Liver (tissue), 9 donors: ENCODE measurements around the gene MAP3K13. TPM values are rescaled to one million over a fixed set of nuclear protein-coding genes. Genes with fewer than 3 reads are reported as not detected.

Source experiments
- DNase-seq: peaks from one replicate; pipeline ENCODE4 v3.0.0-alpha.2; 2017; ENCODE audit warnings: low spot score
- H3K27ac ChIP-seq, 2 donors: one replicate each; pipeline ENCODE4 v1.7.0; 2013; ENCODE audit warnings: inconsistent platforms in 2 of 2, low read length in 2 of 2, control low read depth in 1 of 2, low read depth in 1 of 2, mild to moderate bottlenecking in 1 of 2
- H3K27me3 ChIP-seq, 4 donors: one replicate each; pipeline versions ENCODE4 v1.6.1 to v1.7.0; 2013; ENCODE audit warnings: low read length in 3 of 4, inconsistent platforms in 1 of 4, mild to moderate bottlenecking in 1 of 4, moderate library complexity in 1 of 4; ENCODE audit not compliant: control insufficient read depth in 4 of 4, insufficient read depth in 4 of 4
- H3K36me3 ChIP-seq, 4 donors: one replicate each; pipeline versions ENCODE4 v1.6.1 to v1.7.0; 2013; ENCODE audit warnings: low read length in 3 of 4, mild to moderate bottlenecking in 3 of 4, low read depth in 1 of 4, moderate library complexity in 1 of 4; ENCODE audit not compliant: control insufficient read depth in 4 of 4, insufficient read depth in 3 of 4
- H3K4me1 ChIP-seq, 4 donors: one replicate each; pipeline versions ENCODE4 v1.6.1 to v1.7.0; 2013; ENCODE audit warnings: low read length in 3 of 4, mild to moderate bottlenecking in 3 of 4, moderate library complexity in 1 of 4; ENCODE audit not compliant: control insufficient read depth in 4 of 4, insufficient read depth in 4 of 4
- H3K4me3 ChIP-seq, 3 donors: one replicate each; pipeline versions ENCODE4 v1.6.1 to v1.7.0; 2013; ENCODE audit warnings: low read length in 3 of 3, control low read depth in 1 of 3, low read depth in 1 of 3, mild to moderate bottlenecking in 1 of 3
- H3K9ac ChIP-seq, 2 donors: one replicate each; pipeline ENCODE4 v1.7.0; 2013; ENCODE audit warnings: low read length in 2 of 2, mild to moderate bottlenecking in 2 of 2, moderate library complexity in 2 of 2, control low read depth in 1 of 2, low read depth in 1 of 2
- H3K9me3 ChIP-seq, 4 donors: one replicate each; pipeline versions ENCODE4 v1.6.1 to v1.7.0; 2013; ENCODE audit warnings: low read length in 3 of 4; ENCODE audit not compliant: control insufficient read depth in 4 of 4
- ATF3 ChIP-seq: IDR thresholded peaks from 2 replicates; pipeline ENCODE4 v1.6.1; 2016; ENCODE audit warnings: antibody characterized with exemption
- EGR1 ChIP-seq, 2 donors: IDR thresholded peaks; 2 replicates each; pipeline ENCODE4 v1.6.1; 2016 to 2018; ENCODE audit warnings: antibody characterized with exemption in 2 of 2, low read depth in 2 of 2
- FOXA1 ChIP-seq: IDR thresholded peaks from 2 replicates; pipeline ENCODE4 v1.6.1; 2016; ENCODE audit warnings: antibody characterized with exemption
- FOXA2 ChIP-seq: IDR thresholded peaks from 2 replicates; pipeline ENCODE4 v1.6.1; 2016; ENCODE audit warnings: antibody characterized with exemption
- GABPA ChIP-seq, 2 donors: IDR thresholded peaks in 1 of 2; conservative IDR thresholded peaks in 1 of 2; 2 replicates each; pipeline ENCODE4 v1.6.1; 2016; ENCODE audit warnings: antibody characterized with exemption in 2 of 2, mild to moderate bottlenecking in 1 of 2, moderate library complexity in 1 of 2
- HNF4A ChIP-seq, 2 donors: conservative IDR thresholded peaks; 2 replicates each; pipeline ENCODE4 v1.6.1; 2016; ENCODE audit warnings: antibody characterized with exemption in 2 of 2, mild to moderate bottlenecking in 2 of 2
- HNF4G ChIP-seq: IDR thresholded peaks from 2 replicates; pipeline ENCODE4 v1.6.1; 2016; ENCODE audit warnings: antibody characterized with exemption
- JUND ChIP-seq, 2 donors: IDR thresholded peaks; 2 replicates each; pipeline ENCODE4 v1.6.1; 2016; ENCODE audit warnings: antibody characterized with exemption in 2 of 2
- NR2F2 ChIP-seq: IDR thresholded peaks from 2 replicates; pipeline ENCODE4 v1.6.1; 2016; ENCODE audit warnings: antibody characterized with exemption
- RAD21 ChIP-seq, 2 donors: IDR thresholded peaks; 2 replicates each; pipeline ENCODE4 v1.6.1; 2016; ENCODE audit warnings: antibody characterized with exemption in 2 of 2, mild to moderate bottlenecking in 2 of 2
- REST ChIP-seq: IDR thresholded peaks from 2 replicates; pipeline ENCODE4 v1.6.1; 2016; ENCODE audit warnings: antibody characterized with exemption, mild to moderate bottlenecking
- RXRA ChIP-seq, 2 donors: IDR thresholded peaks; 2 replicates each; pipeline ENCODE4 v1.6.1; 2017 to 2018; ENCODE audit warnings: antibody characterized with exemption in 2 of 2, mild to moderate bottlenecking in 1 of 2
- SP1 ChIP-seq: IDR thresholded peaks from 2 replicates; pipeline ENCODE4 v1.6.1; 2018; ENCODE audit warnings: antibody characterized with exemption, mild to moderate bottlenecking
- TAF1 ChIP-seq: conservative IDR thresholded peaks from 2 replicates; pipeline ENCODE4 v1.6.1; 2016; ENCODE audit warnings: antibody characterized with exemption, mild to moderate bottlenecking
- YY1 ChIP-seq: IDR thresholded peaks from 2 replicates; pipeline ENCODE4 v1.6.1; 2016; ENCODE audit warnings: antibody characterized with exemption, mild to moderate bottlenecking
- WGBS: extraction: QIAGEN DNeasy Blood & Tissue Kit; methylation state at CpG from one replicate; pipeline ENCODE4 v1.1.7; 2013; 5-methylcytosine and 5-hydroxymethylcytosine counted together
- polyA plus RNA-seq, 2 donors: library from polyadenylated mRNA; stranded (reverse) in 1 of 2; unstranded in 1 of 2; fragments of 200-250 nt in 1 of 2; fragments of >200 nt in 1 of 2; fragmentation: Nextera tagmentation in 1 of 2; extraction: Ambion mirVana in 1 of 2; gene quantifications; one replicate each; pipeline versions ENCODE4 v1.2.1 to v1.2.3, GENCODE V29; 2013 to 2015
- total RNA-seq, 2 donors: library from RNA; depleted of rRNA; stranded (reverse); fragments of >200 nt; gene quantifications; one replicate each; pipeline ENCODE4 v1.2.3, GENCODE V29; 2014
- TF ChIP-seq, protein P1 (sequence below): fragments of 150-350 bp; IDR thresholded peaks from 2 replicates; pipeline ENCODE4 v1.5.1; 2017; ENCODE audit warnings: improper control_type of control experiment, low read depth, low read length; ENCODE audit not compliant: missing input control
- TF ChIP-seq, protein P2 (sequence below): IDR thresholded peaks from 2 replicates; pipeline ENCODE4 v1.6.1; 2016; ENCODE audit warnings: antibody characterized with exemption
- TF ChIP-seq, protein P3 (sequence below): IDR thresholded peaks from 2 replicates; pipeline ENCODE4 v1.6.1; 2016; ENCODE audit warnings: antibody characterized with exemption
- donor health status: healthy.
- donor health status: healthy.
- donor health status: healthy.
- donor health status: healthy.
- donor health status: healthy.

MAP3K13 gene
- total and polyA plus RNA-seq, 4 donors = 11.3 to 38.1 (median 26.5) TPM

DNA sequence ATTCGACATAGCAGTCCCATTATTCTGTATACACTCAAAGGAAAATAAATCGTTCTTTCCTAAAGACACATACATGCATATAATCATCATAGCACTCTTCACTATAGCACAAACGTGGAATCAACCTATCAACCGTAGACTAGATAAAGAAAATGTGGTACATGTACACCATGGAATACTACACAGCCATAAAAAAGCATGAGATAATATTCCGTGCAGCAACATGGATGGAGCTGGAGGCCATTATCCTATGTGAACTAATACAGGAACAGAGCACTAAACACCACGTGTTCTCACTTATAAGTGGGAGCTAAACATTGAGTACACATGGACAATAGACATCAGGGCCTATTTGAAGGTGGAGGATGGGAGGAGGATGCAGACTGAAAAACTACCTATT is 12.1 kb upstream of the MAP3K13 start:
- H3K27ac ChIP-seq = no peak overlapping the region
- peaks cover 0 to 14% (median 2%) of the 10 kb centered on the region in 4 donors for H3K4me1 ChIP-seq
- WGBS = 93% methylated on average over 6 of the region's 6 CpGs
- DNase-seq = no peak
- TF ChIP-seq FOXA1 (no peak), NR2F2 (no peak), RXRA (IDR thresholded peaks at IDR 0.05) (no peak), FOXA2 (no peak), HNF4A (conservative IDR thresholded peaks at IDR 0.05) (no peak)
- H3K9me3 ChIP-seq = no peaks in the 10 kb centered on the region
- H3K36me3 ChIP-seq = no peaks in the 10 kb centered on the region
- H3K9ac ChIP-seq = no peak overlapping the region
- no peaks in the 10 kb centered on the region for H3K27me3 ChIP-seq
- H3K4me3 ChIP-seq = no peak overlapping the region

- H3K27ac ChIP-seq = no peak overlapping the region
- 92% methylated on average over 2 of the region's 2 CpGs for WGBS
Observed at GRCh38 chr3:185351396-185351795, 11.5 kb upstream of the MAP3K13 start.

More at GRCh38 chr3:185351396-185351795, 11.5 kb upstream of the MAP3K13 start:
- peaks cover 0 to 14% (median 2%) of the 10 kb centered on the region in 4 donors for H3K4me1 ChIP-seq
- H3K36me3 ChIP-seq = no peaks in the 10 kb centered on the region
- H3K9ac ChIP-seq = no peak overlapping the region
- no peaks in the 10 kb centered on the region for H3K27me3 ChIP-seq
- H3K4me3 ChIP-seq = no peak overlapping the region
- DNase-seq = no peak
- no peak for TF ChIP-seq RXRA (IDR thresholded peaks at IDR 0.05)
- no peak for TF ChIP-seq JUND (IDR thresholded peaks at IDR 0.05)
- TF ChIP-seq NR2F2 = no peak
- TF ChIP-seq EGR1 (IDR thresholded peaks at IDR 0.05; ENCODE audit: low read depth in 2 of 2) = no peak
- TF ChIP-seq RAD21 (IDR thresholded peaks at IDR 0.05) = no peak
- TF ChIP-seq ATF3 = no peak
- TF ChIP-seq FOXA2 = no peak
- no peak for TF ChIP-seq SP1
- no peak for TF ChIP-seq GABPA (IDR thresholded peaks at IDR 0.05 in 1 of 2, conservative IDR thresholded peaks at IDR 0.05 in 1 of 2)
- no peak for TF ChIP-seq REST
- TF ChIP-seq, protein P1, sequence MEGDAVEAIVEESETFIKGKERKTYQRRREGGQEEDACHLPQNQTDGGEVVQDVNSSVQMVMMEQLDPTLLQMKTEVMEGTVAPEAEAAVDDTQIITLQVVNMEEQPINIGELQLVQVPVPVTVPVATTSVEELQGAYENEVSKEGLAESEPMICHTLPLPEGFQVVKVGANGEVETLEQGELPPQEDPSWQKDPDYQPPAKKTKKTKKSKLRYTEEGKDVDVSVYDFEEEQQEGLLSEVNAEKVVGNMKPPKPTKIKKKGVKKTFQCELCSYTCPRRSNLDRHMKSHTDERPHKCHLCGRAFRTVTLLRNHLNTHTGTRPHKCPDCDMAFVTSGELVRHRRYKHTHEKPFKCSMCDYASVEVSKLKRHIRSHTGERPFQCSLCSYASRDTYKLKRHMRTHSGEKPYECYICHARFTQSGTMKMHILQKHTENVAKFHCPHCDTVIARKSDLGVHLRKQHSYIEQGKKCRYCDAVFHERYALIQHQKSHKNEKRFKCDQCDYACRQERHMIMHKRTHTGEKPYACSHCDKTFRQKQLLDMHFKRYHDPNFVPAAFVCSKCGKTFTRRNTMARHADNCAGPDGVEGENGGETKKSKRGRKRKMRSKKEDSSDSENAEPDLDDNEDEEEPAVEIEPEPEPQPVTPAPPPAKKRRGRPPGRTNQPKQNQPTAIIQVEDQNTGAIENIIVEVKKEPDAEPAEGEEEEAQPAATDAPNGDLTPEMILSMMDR = no peak
- TF ChIP-seq, protein P2, sequence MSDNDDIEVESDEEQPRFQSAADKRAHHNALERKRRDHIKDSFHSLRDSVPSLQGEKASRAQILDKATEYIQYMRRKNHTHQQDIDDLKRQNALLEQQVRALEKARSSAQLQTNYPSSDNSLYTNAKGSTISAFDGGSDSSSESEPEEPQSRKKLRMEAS = no peak
- TF ChIP-seq HNF4G = no peak
- no peak for TF ChIP-seq TAF1
- TF ChIP-seq, protein P3, sequence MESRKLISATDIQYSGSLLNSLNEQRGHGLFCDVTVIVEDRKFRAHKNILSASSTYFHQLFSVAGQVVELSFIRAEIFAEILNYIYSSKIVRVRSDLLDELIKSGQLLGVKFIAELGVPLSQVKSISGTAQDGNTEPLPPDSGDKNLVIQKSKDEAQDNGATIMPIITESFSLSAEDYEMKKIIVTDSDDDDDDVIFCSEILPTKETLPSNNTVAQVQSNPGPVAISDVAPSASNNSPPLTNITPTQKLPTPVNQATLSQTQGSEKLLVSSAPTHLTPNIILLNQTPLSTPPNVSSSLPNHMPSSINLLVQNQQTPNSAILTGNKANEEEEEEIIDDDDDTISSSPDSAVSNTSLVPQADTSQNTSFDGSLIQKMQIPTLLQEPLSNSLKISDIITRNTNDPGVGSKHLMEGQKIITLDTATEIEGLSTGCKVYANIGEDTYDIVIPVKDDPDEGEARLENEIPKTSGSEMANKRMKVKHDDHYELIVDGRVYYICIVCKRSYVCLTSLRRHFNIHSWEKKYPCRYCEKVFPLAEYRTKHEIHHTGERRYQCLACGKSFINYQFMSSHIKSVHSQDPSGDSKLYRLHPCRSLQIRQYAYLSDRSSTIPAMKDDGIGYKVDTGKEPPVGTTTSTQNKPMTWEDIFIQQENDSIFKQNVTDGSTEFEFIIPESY = no peak
- no peak for TF ChIP-seq HNF4A (conservative IDR thresholded peaks at IDR 0.05)
- no peak for TF ChIP-seq FOXA1
- TF ChIP-seq YY1 = no peak
- H3K9me3 ChIP-seq = no peaks in the 10 kb centered on the region
